Adrenal gland (tissue), 5 donors: ENCODE measurements around the gene SRCIN1.
"Not testable (repeated sequence)": the region's sequence is repeated elsewhere in the genome, so short reads cannot be mapped to it uniquely, and the experiment has no call there.

Experiments
- CTCF ChIP-seq, 6 experiments: fragments of 450-650 bp in 4 of 6; fragments of 200-600 bp in 2 of 6; sonication (generic) in 1 of 6; IDR thresholded peaks; 1 replicate in 5 of 6; 2 replicates in 1 of 6; pipeline versions ENCODE4 v1.5.1 to v1.8.0; 2016 to 2021; ENCODE audit warnings: antibody characterized with exemption in 6 of 6, mild to moderate bottlenecking in 2 of 6, moderate library complexity in 1 of 6
- POLR2A ChIP-seq, 2 donors: fragments of 450-650 bp; IDR thresholded peaks; one replicate each; pipeline ENCODE4 v1.6.1; 2017; ENCODE audit warnings: antibody characterized with exemption in 2 of 2, mild to moderate bottlenecking in 2 of 2, moderate library complexity in 1 of 2
- donor health status: DM: no; HTN: no; CAD: no.

DNA sequence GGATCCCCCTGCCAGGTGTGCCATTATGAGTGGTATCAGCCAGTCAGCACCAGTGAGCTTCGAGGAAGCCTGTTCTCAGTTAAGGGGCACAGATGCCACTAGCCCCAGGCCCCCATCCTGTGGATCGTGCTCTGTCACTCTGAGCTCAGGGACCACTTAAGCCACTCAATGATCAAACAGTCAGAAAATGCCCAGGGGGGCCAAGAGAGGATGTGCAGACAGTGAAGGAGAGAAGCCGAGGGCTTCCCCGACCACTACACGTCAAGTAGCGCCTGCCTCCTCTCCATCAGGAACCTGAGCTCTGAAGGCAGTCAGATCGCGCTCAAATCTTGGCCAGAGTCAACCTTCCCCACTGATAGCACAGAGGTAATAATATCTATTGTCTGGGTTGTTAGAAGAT, 79.2 kb downstream of the SRCIN1 start:
- not testable (repeated sequence) for TF ChIP-seq CTCF, POLR2A (IDR thresholded peaks at IDR 0.05)
